ENCODE results near the gene KCNIP1.
A peak's percentile ranks its signal among the peaks of the same experiment; 100 is the strongest.

The KCNIP1 gene

DNA sequence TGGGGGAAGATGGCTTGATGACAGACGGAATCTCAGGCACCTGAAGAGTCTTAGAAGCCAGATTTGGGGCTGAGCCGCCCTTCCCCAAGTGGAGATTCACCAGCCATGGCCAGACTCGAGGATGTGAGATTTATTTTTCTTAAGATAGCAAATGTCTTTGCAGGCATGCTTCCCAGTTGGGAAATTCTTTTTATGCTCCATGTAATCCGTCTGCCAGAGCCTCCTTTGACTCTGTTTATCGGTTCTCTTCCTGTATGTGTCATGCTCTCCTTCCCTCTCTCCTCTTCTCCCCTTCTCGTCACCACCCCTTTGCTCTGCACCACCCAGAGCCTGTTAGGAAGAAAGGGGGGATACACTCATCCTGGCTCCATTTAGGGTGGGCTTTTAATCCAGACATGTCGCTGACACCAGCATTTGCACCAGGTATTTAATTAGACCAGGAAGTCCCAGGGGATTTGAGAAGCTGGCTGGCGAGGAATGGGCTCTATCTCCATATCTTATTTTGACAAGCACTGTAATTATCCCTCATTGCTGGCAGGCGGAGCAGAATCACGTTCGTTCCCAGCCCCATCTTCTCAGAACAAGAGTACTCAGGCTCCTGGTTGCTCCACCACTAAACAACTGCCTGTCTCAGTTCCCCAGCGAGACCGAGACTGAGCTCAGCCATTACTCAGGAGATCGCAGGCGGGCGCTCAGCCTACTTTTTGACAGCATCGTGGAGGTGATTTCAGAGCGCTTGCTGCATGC is 50.9 kb downstream of the KCNIP1 start (continued):
- TF ChIP-seq, protein P1, sequence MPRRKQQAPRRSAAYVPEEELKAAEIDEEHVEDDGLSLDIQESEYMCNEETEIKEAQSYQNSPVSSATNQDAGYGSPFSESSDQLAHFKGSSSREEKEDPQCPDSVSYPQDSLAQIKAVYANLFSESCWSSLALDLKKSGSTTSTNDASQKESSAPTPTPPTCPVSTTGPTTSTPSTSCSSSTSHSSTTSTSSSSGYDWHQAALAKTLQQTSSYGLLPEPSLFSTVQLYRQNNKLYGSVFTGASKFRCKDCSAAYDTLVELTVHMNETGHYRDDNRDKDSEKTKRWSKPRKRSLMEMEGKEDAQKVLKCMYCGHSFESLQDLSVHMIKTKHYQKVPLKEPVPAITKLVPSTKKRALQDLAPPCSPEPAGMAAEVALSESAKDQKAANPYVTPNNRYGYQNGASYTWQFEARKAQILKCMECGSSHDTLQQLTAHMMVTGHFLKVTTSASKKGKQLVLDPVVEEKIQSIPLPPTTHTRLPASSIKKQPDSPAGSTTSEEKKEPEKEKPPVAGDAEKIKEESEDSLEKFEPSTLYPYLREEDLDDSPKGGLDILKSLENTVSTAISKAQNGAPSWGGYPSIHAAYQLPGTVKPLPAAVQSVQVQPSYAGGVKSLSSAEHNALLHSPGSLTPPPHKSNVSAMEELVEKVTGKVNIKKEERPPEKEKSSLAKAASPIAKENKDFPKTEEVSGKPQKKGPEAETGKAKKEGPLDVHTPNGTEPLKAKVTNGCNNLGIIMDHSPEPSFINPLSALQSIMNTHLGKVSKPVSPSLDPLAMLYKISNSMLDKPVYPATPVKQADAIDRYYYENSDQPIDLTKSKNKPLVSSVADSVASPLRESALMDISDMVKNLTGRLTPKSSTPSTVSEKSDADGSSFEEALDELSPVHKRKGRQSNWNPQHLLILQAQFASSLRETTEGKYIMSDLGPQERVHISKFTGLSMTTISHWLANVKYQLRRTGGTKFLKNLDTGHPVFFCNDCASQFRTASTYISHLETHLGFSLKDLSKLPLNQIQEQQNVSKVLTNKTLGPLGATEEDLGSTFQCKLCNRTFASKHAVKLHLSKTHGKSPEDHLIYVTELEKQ (tag by site-specific recombination; IDR thresholded peaks at IDR 0.05; ENCODE audit: borderline replicate concordance), result no peak
- TF ChIP-seq, protein P2, sequence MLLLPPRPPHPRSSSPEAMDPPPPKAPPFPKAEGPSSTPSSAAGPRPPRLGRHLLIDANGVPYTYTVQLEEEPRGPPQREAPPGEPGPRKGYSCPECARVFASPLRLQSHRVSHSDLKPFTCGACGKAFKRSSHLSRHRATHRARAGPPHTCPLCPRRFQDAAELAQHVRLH (tag by site-specific recombination; IDR thresholded peaks at IDR 0.05), result no peak
- TF ChIP-seq KLF16 (tag by site-specific recombination; IDR thresholded peaks at IDR 0.05), result no peak
- peak; percentile 33; the same call in 1 of the 2 replicates for TF ChIP-seq OSR2 (tag by site-specific recombination; IDR thresholded peaks at IDR 0.05)
- no peak for TF ChIP-seq ZNF416 (tag by site-specific recombination; IDR thresholded peaks at IDR 0.05)
- no peak for TF ChIP-seq GLIS1 (tag by site-specific recombination; IDR thresholded peaks at IDR 0.05)
- TF ChIP-seq, protein P3, sequence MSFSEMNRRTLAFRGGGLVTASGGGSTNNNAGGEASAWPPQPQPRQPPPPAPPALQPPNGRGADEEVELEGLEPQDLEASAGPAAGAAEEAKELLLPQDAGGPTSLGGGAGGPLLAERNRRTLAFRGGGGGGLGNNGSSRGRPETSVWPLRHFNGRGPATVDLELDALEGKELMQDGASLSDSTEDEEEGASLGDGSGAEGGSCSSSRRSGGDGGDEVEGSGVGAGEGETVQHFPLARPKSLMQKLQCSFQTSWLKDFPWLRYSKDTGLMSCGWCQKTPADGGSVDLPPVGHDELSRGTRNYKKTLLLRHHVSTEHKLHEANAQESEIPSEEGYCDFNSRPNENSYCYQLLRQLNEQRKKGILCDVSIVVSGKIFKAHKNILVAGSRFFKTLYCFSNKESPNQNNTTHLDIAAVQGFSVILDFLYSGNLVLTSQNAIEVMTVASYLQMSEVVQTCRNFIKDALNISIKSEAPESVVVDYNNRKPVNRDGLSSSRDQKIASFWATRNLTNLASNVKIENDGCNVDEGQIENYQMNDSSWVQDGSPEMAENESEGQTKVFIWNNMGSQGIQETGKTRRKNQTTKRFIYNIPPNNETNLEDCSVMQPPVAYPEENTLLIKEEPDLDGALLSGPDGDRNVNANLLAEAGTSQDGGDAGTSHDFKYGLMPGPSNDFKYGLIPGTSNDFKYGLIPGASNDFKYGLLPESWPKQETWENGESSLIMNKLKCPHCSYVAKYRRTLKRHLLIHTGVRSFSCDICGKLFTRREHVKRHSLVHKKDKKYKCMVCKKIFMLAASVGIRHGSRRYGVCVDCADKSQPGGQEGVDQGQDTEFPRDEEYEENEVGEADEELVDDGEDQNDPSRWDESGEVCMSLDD (tag by site-specific recombination; IDR thresholded peaks at IDR 0.05), result no peak
- TF ChIP-seq ZXDB (tag by site-specific recombination; IDR thresholded peaks at IDR 0.05), result 0 out of 2 replicates have a peak, but pooled peaks have one; percentile 34
- peak; percentile 55; the same call in 1 of the 2 replicates for TF ChIP-seq ZNF600 (tag by site-specific recombination; IDR thresholded peaks at IDR 0.05)
- no peak for TF ChIP-seq ZNF248 (tag by site-specific recombination; IDR thresholded peaks at IDR 0.05)
- TF ChIP-seq, protein P4, sequence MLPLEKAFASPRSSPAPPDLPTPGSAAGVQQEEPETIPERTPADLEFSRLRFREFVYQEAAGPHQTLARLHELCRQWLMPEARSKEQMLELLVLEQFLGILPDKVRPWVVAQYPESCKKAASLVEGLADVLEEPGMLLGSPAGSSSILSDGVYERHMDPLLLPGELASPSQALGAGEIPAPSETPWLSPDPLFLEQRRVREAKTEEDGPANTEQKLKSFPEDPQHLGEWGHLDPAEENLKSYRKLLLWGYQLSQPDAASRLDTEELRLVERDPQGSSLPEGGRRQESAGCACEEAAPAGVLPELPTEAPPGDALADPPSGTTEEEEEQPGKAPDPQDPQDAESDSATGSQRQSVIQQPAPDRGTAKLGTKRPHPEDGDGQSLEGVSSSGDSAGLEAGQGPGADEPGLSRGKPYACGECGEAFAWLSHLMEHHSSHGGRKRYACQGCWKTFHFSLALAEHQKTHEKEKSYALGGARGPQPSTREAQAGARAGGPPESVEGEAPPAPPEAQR (tag by site-specific recombination; IDR thresholded peaks at IDR 0.05), result no peak
- TF ChIP-seq, protein P5, sequence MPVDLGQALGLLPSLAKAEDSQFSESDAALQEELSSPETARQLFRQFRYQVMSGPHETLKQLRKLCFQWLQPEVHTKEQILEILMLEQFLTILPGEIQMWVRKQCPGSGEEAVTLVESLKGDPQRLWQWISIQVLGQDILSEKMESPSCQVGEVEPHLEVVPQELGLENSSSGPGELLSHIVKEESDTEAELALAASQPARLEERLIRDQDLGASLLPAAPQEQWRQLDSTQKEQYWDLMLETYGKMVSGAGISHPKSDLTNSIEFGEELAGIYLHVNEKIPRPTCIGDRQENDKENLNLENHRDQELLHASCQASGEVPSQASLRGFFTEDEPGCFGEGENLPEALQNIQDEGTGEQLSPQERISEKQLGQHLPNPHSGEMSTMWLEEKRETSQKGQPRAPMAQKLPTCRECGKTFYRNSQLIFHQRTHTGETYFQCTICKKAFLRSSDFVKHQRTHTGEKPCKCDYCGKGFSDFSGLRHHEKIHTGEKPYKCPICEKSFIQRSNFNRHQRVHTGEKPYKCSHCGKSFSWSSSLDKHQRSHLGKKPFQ (tag by site-specific recombination; IDR thresholded peaks at IDR 0.05), result no peak
- TF ChIP-seq, protein P6, sequence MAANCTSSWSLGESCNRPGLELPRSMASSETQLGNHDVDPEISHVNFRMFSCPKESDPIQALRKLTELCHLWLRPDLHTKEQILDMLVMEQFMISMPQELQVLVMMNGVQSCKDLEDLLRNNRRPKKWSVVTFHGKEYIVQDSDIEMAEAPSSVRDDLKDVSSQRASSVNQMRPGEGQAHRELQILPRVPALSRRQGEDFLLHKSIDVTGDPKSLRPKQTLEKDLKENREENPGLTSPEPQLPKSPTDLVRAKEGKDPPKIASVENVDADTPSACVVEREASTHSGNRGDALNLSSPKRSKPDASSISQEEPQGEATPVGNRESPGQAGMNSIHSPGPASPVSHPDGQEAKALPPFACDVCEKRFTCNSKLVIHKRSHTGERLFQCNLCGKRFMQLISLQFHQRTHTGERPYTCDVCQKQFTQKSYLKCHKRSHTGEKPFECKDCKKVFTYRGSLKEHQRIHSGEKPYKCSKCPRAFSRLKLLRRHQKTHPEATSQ (tag by site-specific recombination; IDR thresholded peaks at IDR 0.05), result no peak
- no peak for TF ChIP-seq KLF9 (tag by site-specific recombination; IDR thresholded peaks at IDR 0.05; ENCODE audit: low read depth)
- TF ChIP-seq SETDB1 (IDR thresholded peaks at IDR 0.05; ENCODE audit: insufficient read length, low read length), result no peak
- TF ChIP-seq ZNF174 (tag by site-specific recombination; IDR thresholded peaks at IDR 0.05), result no peak
- no peak for TF ChIP-seq TCF7L2 (IDR thresholded peaks at IDR 0.05; ENCODE audit: borderline replicate concordance, low read depth, low read length)
- peak; percentile 42 for TF ChIP-seq ZNF335 (tag by site-specific recombination; conservative IDR thresholded peaks at IDR 0.05)
- TF ChIP-seq, protein P7, sequence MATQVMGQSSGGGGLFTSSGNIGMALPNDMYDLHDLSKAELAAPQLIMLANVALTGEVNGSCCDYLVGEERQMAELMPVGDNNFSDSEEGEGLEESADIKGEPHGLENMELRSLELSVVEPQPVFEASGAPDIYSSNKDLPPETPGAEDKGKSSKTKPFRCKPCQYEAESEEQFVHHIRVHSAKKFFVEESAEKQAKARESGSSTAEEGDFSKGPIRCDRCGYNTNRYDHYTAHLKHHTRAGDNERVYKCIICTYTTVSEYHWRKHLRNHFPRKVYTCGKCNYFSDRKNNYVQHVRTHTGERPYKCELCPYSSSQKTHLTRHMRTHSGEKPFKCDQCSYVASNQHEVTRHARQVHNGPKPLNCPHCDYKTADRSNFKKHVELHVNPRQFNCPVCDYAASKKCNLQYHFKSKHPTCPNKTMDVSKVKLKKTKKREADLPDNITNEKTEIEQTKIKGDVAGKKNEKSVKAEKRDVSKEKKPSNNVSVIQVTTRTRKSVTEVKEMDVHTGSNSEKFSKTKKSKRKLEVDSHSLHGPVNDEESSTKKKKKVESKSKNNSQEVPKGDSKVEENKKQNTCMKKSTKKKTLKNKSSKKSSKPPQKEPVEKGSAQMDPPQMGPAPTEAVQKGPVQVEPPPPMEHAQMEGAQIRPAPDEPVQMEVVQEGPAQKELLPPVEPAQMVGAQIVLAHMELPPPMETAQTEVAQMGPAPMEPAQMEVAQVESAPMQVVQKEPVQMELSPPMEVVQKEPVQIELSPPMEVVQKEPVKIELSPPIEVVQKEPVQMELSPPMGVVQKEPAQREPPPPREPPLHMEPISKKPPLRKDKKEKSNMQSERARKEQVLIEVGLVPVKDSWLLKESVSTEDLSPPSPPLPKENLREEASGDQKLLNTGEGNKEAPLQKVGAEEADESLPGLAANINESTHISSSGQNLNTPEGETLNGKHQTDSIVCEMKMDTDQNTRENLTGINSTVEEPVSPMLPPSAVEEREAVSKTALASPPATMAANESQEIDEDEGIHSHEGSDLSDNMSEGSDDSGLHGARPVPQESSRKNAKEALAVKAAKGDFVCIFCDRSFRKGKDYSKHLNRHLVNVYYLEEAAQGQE (tag by site-specific recombination; IDR thresholded peaks at IDR 0.05), result no peak
- TF ChIP-seq SALL2 (tag by site-specific recombination; IDR thresholded peaks at IDR 0.05; ENCODE audit: borderline replicate concordance), result no peak
- TF ChIP-seq ZNF596 (tag by site-specific recombination; IDR thresholded peaks at IDR 0.05), result no peak
- TF ChIP-seq ZNF571 (tag by site-specific recombination; IDR thresholded peaks at IDR 0.05), result no peak
- TF ChIP-seq ZNF138 (tag by site-specific recombination; IDR thresholded peaks at IDR 0.05; ENCODE audit: borderline replicate concordance), result no peak
- no peak for TF ChIP-seq ZNF302 (tag by site-specific recombination; IDR thresholded peaks at IDR 0.05; ENCODE audit: low read depth)

All from HEK293 (cell line).